HCEC 1CT (cell line): Measurements from ENCODE around the gene ANKRD63.

Experiments
- DNase-seq: peaks from one replicate; pipeline ENCODE4 v3.0.0-alpha.2; 2017

ANKRD63 gene

DNA sequence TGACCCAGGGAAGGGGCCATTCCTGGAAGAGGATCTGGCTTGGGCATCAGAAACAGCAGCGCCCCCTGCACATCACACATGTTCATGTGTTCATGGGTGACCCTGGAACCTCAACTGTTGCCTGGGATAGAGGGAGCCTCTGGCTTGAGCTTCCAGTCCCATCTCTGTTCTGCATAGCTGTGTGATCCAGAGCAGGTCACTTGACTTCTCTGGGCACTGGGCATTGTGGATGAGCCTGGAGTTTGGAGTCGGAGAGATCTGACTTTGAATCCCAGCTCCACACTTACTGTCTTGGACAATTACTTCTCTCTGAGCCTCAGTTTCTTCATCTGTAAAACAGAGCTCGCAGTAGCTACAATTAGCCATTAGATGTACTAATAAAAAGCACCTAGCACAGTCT is 28.4 kb downstream of the ANKRD63 start:
- DNase-seq = no peak

DNA sequence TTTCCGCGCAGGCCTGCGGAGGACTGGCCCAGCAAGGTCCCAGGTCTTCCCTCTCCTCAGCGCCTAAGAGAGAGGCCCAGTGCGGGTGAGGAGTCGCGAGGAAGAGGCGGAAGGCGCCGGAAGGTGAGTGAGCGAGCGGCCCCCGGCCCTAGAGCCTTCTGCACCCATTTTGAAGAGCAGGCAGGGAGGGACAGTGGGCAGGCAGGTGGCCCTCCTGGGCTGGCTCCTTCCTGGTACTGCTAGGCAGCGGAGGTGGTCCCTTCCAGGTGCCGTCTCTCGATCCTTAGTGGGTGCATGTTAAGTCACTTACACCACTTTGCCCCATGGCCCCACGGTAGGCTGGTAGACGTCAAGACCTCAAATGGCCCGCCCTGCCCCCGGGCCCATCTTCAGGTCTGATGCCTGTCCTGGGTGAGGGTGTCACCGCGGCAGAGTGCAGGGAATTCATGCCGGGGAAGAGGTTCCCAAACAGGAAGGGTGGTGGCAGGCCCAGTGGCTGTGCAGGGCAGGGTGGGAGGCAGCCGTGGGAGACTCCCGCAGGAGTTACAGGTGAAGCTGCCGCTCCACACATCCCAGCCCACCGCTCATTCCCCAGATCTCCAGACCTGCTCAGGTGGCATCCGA is 29.6 kb downstream of the ANKRD63 start:
- DNase-seq = no peak

DNA sequence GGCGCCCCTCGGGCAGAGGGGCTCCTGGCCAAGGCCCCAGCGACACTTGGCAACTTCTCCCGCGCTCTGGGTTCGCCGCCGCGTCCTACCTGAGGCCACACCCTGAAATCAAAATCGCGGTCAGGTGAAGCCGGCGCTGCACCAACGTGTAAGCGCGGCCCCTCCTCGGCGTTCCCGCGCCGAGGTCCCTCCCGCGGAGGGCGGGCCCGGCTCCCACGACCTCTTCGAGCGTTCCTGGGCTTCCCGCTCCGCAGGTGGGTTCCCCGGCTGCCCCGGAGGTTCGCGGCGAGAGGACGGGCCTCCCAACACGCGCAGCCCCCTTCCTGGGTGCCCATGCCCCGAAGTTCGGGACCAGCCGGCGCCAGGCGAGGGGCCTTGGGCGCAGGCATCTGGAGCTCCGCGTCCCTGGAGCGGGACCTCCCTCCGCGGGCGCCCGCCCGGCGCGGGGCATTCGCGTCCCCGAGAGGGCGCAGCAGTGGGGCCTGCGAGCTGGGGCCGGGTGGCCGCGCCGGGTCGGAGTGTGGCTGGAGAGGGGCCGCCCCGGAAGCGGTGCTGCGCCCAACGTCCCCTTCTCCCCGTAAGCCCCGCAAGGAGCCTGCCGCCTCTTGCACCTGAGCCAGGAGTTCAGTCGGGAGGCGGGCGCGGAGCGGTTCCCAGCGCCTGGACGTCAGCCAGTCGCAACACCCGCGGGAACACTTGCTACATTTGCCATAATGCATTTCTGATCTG is 30.3 kb downstream of the ANKRD63 start:
- DNase-seq = no peak

DNA sequence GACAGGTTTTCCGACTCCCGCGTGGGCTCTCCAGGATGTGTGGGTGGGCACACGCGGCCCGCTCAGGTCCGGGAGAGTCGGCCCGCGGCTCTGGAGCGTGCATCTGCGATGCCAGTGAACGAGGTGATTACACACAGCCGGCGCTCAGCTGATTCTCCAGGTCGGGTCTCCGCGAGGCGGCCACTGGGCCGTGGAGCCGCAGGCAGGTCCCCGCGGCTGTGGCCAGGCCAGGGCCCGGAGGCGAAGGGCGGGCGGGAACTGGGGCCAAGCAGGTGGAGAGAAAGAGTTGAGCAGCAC is 30.8 kb downstream of the ANKRD63 start:
- no peak for DNase-seq

DNA sequence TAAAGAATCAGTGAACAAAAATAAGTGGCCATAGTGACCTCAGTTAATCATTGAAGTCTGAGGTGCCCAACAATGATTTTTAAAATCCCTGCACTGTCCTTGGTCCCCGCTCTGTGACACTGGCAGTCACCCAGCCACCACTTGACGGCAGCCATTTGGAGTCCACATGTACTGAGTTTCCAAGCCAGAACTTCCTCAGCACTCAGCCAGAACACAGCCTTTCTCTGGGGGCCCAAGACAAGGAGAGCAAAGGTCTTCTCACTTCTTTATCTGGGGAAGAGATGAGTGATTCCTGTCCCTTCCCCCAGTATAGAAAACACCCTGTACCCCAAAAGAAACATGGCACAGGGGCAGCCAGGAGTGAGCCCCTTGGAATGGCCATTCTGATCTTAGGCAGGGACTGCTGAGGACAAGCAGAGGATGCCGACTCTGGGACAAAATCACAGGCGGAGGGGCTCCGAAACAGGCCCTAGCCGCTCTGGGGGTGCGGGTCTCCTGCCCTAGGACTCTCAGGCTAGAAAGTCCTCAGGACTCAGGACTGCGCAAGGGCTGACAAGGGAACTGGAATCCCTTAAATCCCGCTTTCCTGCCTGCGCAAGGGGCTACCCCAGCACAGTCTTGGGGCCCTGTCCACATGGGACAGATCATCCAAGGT is 31.3 kb downstream of the ANKRD63 start:
- no peak for DNase-seq

DNA sequence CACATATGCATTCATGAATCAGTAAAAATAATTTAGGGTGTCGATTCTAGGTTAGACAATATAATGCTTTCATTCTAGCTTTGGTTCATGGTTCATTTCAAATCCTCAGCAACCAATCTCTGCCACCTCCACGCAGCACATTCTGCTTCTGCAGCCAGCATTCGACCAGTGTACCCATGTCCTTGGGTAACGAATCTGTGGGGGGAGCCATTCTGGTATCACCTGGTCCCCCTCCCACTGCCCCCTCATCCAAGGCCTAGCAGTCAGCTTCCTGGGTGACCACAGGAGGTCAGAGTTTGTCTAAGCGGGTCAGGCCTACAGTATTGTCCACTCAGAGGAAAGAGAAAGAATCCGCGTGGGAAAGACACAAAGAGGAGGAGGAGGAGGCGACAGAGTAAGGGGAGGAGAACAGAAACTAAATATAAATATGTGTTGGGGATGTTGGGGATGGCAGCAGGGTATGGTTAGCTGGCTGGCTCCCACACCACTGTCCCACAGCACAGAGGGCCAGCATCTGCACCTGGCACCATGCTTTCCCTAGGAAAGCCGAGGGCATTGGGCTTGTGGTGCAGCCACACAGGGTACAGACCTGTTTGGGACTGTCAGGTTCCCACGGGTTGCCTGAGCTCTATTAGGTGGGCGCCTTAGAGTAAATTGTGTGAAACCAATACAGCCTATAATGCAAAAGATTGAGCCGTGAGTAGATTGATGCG is 31.9 kb downstream of the ANKRD63 start:
- DNase-seq = no peak

DNA sequence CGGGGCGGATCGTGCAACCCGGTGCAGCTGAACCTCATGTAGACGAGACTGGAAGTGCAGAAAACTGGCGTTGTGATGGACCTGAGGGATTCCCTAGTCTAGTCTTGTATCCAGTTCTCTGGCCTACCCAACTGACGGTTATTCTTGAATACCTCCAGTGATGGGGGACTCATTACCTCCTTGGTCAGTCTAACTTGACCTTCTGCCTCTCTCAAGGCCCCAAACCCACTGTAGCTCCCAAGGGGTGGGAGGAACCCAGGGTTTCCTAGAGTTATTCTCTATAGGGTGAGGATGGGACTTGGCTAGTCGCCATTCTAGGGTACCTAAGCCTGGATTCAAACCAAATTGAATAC is 32.6 kb downstream of the ANKRD63 start:
- DNase-seq = no peak

DNA sequence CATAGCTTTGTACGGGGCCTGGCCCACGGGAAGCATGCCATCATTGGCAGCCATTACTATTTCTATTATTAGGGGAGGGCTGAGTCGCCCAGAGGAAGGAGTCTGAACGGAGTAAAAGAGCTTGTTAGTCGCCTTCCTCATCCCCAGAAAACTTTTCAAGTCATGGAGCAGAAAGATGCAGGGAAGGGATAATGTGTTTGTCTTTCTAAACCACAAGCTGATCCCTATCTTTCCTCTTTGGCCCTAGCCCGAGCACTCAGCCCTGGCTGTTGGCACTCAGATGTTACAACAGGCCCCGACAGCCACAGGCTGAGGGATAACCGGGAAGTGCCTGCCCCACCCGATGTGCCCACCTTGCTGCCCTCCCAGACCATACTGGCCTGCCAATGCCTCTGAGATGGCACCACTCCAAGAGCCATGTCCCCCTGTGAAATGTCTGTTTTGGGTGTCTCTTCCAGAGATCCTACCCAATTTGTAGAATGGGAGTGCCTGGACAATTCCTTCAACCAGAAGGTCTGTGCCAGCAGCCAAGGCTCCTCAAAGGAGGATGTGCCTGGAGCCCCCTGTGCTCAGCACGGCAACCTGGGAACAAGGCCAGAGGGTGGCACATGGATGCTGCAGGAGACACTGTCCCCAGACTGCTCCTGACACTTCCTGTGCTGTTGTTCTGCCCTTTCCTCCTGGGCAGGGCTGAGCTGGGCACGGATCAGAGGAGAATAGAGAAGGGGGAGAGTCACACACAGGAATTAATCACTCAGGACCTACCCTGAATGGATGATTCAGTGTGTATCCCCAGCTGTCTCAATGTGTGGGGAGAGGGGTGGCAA is 33.2 kb downstream of the ANKRD63 start:
- DNase-seq = no peak

DNA sequence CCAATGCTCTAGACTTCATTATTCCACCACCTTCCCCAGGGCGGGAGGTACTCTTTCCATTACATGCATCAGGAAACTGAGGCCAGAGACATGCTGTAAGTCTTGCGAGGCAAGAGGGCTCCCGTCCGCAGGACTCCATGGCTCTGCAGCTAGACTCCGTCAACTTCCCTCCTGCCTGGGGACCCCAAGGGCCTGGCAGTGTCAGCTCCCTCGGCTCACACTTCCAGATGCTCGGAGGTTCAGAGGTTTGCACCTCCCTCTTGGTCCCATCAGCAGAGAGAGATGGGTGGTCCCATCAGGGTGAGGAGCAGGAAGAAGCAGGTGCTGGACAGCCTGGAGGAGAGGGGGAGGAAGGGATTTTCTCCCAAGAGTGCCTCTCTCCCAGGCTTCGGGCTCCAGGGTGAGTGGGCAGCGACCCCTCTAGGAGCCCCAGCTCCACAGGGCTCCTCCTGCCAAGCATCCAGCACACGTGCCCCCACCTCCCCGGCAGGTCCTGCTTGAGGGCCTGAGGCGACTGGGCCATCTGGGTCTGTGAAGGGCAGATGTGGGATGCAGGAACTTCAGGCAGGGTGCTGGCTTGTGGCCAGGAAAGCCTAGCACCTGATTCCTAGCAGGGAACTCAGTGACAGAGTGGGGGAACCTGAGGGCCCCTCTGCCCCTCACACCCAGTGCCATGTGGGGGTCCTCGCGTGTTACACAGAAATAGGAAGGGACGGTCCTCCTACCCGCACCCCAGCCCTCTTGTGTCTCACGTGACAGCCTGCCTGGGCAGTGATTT is 34.7 kb downstream of the ANKRD63 start:
- DNase-seq = no peak

DNA sequence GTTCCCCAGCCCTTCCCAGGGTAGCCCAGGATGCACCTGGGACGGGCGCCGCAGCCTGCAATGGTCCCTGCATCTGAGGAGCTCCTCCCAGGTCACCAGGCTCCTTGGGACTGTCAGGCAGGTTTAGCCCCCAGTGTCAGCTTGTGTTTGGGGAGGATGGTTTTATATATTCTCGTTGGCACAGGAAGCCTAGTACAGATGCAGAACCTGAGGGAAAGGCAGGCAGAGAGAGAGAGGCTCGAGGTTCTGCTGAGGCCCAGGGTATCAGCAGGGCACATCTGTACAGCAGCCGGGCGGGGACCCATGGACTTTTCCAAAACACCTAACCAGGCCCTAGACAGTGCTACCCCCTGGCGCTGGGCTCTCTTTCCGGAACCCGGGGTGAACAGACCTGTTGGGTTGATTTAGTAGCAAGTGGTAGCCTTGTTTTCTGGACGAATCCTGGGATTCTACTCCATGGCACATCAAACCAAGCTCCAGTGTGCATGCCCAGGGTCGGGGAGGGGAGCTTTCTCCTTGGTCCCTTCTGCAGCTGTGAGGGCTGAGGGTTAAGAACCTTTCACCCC is 35.4 kb downstream of the ANKRD63 start:
- DNase-seq = no peak

DNA sequence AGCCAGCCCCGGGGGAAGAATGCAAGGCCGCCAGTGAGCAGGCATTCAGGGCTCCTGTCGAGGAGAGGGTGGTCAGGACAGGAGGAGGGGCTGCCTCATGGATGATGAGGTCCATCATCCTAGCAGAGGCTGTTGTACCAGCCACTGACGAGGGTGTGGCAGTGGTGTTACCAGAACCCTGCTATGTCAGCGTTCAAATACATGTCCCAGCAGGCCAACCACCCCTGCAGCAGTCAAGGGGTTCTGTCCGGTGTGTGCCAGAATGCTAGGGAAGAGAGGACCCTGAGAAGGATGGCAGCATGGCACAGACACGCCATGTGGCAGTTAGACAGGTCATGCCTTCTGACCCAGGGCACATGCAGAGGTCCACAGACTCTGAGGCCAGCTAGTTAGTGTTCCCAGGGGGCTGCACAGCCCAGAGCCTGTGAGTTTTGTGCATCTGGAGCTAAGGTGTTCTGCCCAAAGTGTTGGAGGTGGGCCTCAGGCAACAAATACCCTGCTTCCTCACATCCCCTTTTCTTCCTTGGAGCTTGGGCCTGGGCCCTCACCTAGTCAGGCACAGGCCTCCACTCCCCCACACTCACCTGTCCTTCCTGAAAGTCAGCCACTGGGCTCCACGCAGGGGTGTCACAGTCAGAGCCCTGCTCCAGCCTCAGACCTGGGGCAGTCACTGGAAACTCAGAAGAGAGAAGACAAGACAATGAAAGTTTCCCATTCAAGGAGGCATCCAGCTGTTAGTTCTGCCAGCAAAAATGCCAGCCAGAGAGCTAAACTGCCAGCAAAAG is 36.2 kb downstream of the ANKRD63 start:
- DNase-seq = no peak

DNA sequence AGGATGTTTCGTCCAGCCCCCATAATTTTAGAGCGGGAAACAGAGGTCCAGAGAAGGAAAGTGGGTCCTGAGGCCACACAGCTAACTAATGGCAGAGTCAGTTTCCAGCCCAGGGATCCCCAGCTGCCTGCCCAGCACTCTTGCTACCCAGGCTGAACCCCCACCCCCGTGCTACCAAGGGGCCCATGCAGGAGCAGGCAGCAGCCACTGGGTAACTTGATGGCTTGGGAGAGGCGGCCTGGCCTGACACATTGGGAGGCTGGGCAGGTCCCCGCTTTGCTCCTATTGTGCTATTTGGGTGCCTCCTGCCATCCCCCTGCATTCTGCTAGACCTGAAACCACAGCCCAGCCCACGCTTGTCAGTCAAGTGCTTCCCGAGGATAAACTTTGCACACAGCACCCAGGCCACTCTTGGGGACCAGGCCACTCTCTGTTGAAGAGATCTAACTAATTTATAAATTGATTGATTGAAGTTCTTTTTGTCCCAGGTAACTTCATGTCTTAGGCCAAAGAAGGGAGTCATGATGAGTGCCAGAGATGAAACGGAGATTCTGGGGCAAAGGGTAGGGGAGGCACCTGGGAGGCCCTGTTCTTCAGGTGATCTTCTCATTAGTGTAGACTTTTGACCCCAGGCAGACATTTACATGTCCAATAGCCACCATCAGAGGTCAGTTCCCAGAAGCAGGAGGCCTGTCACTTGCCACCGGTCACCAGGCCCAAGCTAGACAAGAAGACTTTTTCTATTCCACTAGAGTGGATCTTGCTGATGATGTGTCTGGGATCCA is 37.0 kb downstream of the ANKRD63 start:
- DNase-seq = no peak

DNA sequence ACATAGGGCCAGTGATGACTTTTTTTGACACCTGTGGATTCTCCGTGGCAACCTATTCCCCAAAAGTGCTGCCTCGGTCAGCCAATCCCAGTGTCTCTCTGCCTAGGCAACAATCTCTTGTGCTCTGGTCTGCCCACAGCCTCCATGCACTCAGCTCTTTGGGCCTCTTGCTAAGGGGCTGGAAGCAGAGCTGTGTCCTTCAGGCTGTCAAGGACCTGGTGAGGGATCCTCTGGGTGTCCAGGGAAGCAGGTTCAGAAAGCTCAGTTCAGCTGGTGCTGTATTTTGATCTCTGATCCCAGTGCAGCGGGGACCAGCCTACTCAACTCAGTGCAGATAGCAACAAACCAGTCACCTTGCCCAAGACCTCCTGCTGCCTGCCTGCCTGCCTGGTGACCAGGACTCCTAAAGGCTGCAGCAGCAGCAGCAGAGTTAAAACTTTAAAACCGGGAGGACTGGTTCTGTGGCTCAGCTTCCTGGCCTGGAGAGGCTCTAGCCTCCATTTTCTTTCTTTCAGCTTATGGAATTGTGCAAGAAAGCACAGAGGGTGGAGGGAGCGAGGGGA is 37.8 kb downstream of the ANKRD63 start:
- no peak for DNase-seq

DNA sequence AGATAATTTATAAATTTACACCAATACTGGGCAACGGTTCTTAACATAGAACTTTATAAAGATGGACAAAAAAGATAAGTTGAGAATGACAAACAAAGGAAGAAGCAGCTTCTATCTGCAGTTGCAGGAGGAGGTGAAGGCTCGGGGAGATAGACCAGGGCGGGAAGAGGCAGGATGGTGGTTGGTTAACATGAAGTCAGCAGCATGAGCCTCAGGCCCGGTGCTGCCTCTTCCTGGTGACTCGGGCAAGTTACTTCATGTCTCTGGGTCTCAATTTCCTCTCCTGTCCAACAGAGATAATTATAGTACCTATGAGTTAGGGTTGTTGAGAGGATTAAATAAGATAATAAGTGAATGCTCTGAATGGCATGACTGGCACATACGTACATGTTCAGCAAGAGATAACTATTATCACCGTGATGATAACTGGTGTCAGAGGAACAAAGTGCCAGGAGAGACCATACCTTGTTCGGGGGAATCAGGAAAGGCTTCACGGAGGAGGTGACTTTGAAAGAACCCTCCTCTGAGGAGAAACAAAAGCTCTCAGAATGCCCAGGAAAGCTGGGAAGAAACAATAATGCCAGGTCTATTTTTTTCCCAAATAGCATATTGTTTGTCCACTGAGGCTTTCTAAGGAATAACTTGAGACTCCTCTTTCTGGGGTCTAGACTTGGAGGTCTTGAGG is 39.6 kb downstream of the ANKRD63 start:
- no peak for DNase-seq

DNA sequence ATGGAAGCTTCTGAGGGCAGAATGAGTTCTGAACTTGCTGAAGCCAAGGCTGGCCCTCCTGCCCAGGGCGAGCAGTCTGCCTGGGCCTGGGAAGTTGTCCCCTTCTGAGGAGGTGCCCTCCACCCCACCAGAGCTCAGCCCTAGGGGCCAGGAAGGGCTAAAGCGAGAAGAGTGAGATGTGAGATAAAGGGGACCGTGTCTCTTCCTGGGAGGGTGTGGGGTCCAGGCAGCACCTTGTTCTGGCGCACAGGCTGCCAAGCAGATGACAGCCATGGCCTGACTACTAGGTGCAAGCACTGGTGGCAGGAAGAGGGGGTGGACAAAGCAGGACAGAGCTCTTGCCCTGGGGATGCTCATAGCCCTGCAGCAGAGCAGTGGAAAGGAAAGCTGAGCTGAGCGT is 40.3 kb downstream of the ANKRD63 start:
- no peak for DNase-seq

DNA sequence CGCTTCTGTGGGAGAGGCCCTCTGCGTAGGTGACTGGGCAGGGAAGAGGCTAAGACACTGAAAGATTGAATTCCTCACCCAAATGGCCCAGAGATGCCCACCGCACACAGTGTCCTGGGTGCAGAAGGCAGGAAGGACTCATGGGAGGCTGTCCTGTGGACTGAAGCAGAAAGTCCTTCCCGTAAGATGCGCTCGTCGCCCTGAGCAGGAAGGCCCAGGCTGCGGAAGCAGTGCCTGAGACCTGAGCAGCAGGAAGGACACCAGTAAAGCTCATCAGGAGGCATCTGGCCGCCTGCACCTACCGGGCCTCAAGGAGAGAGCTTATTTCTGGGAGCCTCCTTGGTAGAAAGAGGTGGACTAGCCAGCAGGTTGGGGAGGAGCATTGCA is 40.7 kb downstream of the ANKRD63 start:
- DNase-seq = no peak

DNA sequence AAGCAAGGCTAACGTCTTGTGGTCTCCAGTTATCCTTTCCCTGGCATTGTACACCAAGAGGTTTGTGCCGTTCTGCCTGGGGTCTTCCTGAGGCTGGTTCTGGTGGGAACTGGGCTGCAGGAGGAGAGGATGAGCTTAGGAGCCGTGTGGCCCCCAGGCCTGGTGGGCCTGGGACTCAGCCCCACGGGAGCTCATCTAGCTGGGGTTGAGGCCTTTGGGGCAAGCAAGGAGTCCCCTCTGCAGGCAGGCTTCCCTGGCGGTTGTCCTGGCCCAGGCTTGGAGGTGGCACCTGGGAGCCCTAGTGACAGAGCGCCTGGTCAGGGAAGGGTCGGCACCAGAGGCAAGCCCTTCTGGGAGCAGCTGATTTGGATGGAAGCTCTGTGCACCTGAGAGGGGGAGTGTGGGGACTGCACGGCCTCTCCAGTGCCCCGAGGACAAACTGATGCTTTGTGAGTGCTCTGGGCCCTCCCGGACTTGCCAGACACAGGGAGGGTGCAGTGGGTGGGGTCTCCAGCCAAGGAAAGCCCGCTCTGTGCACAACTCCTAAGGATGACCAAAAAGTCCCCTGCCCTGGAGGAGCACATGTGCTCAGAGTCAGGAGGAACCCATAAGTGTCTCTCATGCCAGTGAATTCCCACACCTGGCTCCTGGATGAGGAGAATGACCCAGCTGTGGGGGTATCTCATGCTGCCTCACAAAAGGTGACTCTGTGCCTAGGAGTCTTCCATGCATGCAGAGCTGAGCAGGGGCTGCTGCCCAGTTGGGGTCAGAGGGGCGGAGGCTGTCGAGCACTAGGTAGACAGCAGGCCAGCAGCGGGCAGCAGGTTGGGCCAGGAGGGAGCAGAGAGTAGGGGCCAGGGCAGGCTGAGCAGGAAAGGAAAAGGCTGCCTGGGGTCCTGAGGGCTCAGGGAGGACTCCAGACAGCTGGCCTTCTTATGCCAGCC is 41.3 kb downstream of the ANKRD63 start:
- DNase-seq = no peak

DNA sequence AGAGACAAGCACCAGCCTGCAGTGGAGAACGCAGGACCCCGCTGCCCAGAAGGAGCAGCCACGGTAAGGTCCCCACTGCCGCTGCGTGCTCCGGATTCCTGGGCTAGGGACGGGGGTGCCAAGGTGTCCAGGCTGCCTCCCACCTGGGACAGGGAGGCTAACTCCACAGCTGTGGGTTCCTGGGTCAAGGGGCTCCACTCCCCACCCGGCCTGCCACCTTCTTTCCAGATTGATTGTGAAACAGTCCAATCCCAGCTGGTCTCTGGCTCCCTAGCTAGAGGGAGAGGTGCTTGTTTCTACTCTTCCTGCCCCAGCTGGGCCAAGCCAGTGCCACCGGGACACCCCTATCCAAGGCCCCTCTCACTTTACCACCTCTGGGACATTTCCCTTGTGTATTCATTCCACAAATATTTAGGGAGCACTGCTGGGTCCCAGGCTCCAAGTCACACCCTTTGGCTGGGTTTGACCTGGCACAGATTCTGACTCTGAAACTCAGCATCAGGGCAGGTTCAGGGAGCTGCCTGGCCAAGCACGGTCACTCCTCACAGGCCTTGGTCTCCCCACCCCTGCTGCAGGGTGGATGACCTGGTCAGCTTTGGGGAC is 42.1 kb downstream of the ANKRD63 start:
- DNase-seq = no peak
